HepG2 (cell line): Measurements from ENCODE around the gene CEACAM21. TPM values are rescaled to one million over a fixed set of nuclear protein-coding genes. Genes with fewer than 3 reads are reported as not detected.
A peak's percentile ranks its signal among the peaks of the same experiment; 100 is the strongest.

Experiments used
- ADNP ChIP-seq: sonication (generic); formaldehyde crosslinking; IDR thresholded peaks from 2 replicates; pipeline ENCODE4 v1.4.0; 2020; ENCODE audit warnings: missing genetic modification reagents
- BRD4 ChIP-seq: sonication (generic); formaldehyde crosslinking; IDR thresholded peaks from 2 replicates; pipeline ENCODE4 v1.4.0; 2020; ENCODE audit warnings: missing genetic modification reagents
- CBFB ChIP-seq: sonication (generic); formaldehyde crosslinking; IDR thresholded peaks from 2 replicates; pipeline ENCODE4 v1.4.0; 2020; ENCODE audit warnings: missing genetic modification reagents
- CEBPG ChIP-seq: IDR thresholded peaks from 2 replicates; pipeline ENCODE4 v1.6.1; 2016
- HDAC2 ChIP-seq: sonication (generic); formaldehyde crosslinking; IDR thresholded peaks from 2 replicates; pipeline ENCODE4 v1.4.0; 2020; ENCODE audit warnings: missing genetic modification reagents
- IRF2 ChIP-seq: IDR thresholded peaks from 2 replicates; pipeline ENCODE4 v1.6.1; 2018; ENCODE audit warnings: missing genetic modification reagents, missing compliant biosample characterization
- MBNL3 ChIP-seq: fragments of 250-450 bp; sonication (Bioruptor Pico); conservative IDR thresholded peaks from 2 replicates; pipeline ENCODE4 v1.8.0; 2022; ENCODE audit warnings: mild to moderate bottlenecking, inconsistent platforms
- MIXL1 ChIP-seq: IDR thresholded peaks from 2 replicates; pipeline ENCODE4 v1.6.1; 2016
- NR2C2 ChIP-seq: sonication (generic); formaldehyde crosslinking; IDR thresholded peaks from 2 replicates; pipeline ENCODE4 v1.4.0; 2020; ENCODE audit warnings: missing genetic modification reagents, mild to moderate bottlenecking, moderate library complexity, borderline replicate concordance
- NR2F1 ChIP-seq, 2 experiments: fragments of 450-650 bp in 1 of 2; formaldehyde crosslinking in 1 of 2; IDR thresholded peaks; 2 replicates each; pipeline versions ENCODE4 v1.5.0 to v1.6.1; 2016 to 2020; ENCODE audit warnings: mild to moderate bottlenecking in 1 of 2, missing compliant biosample characterization in 1 of 2, missing genetic modification reagents in 1 of 2, moderate library complexity in 1 of 2
- ONECUT2 ChIP-seq: sonication (generic); formaldehyde crosslinking; IDR thresholded peaks from 2 replicates; pipeline ENCODE4 v1.4.0; 2020; ENCODE audit warnings: missing genetic modification reagents
- RORA ChIP-seq: sonication (generic); formaldehyde crosslinking; IDR thresholded peaks from 2 replicates; pipeline ENCODE4 v1.5.0; 2020; ENCODE audit warnings: mild to moderate bottlenecking, missing genetic modification reagents, moderate library complexity
- ZFP36L1 ChIP-seq: sonication (generic); formaldehyde crosslinking; IDR thresholded peaks from 2 replicates; pipeline ENCODE4 v1.8.0; 2022; ENCODE audit warnings: mild to moderate bottlenecking, missing genetic modification reagents, moderate library complexity
- ZFYVE20 ChIP-seq: sonication (generic); formaldehyde crosslinking; IDR thresholded peaks from 2 replicates; pipeline ENCODE4 v1.8.0; 2023; ENCODE audit warnings: low read depth, mild to moderate bottlenecking, moderate library complexity, missing genetic modification reagents, borderline replicate concordance
- ZMAT3 ChIP-seq: sonication (generic); formaldehyde crosslinking; conservative IDR thresholded peaks from 2 replicates; pipeline ENCODE4 v1.7.0; 2021; ENCODE audit warnings: missing genetic modification reagents
- ZNF33B ChIP-seq: sonication (generic); formaldehyde crosslinking; IDR thresholded peaks from 2 replicates; pipeline ENCODE4 v1.5.1; 2020; ENCODE audit warnings: mild to moderate bottlenecking, missing genetic modification reagents
- ZNF558 ChIP-seq: sonication (generic); formaldehyde crosslinking; IDR thresholded peaks from 2 replicates; pipeline ENCODE4 v1.9.0; 2022; ENCODE audit warnings: mild to moderate bottlenecking, missing genetic modification reagents, borderline replicate concordance
- ZSCAN12 ChIP-seq: sonication (generic); formaldehyde crosslinking; IDR thresholded peaks from 2 replicates; pipeline ENCODE4 v1.9.0; 2021; ENCODE audit warnings: mild to moderate bottlenecking, missing genetic modification reagents
- polyA plus RNA-seq, 8 experiments: library from polyadenylated mRNA; depleted of rRNA in 3 of 8; stranded (reverse) in 7 of 8; unstranded in 1 of 8; fragments of >200 nt; fragmentation: Illumina TruSeq in 4 of 8; extraction: Trizol in 4 of 8; gene quantifications; 2 replicates each; pipeline versions ENCODE4 v1.2.1 to v1.2.3, GENCODE V29; 2011 to 2016; ENCODE audit warnings: low read depth in 4 of 8, missing spikeins in 1 of 8, mixed read lengths in 1 of 8; ENCODE audit not compliant: insufficient read depth in 1 of 8
- total RNA-seq, 5 experiments: library from RNA; depleted of rRNA; stranded (reverse); fragments of >200 nt; fragmentation: Illumina TruSeq; extraction: Trizol; gene quantifications; 2 replicates each; pipeline ENCODE4 v1.2.3, GENCODE V29; 2016; ENCODE audit warnings: low read depth in 1 of 5
- TF ChIP-seq, protein P1 (sequence below): sonication (generic); formaldehyde crosslinking; IDR thresholded peaks from 2 replicates; pipeline ENCODE4 v1.8.1; 2022; ENCODE audit warnings: low read depth, mild to moderate bottlenecking, missing genetic modification reagents
- TF ChIP-seq, protein P2 (sequence below): sonication (generic); formaldehyde crosslinking; IDR thresholded peaks from 2 replicates; pipeline ENCODE4 v1.5.0; 2020; ENCODE audit warnings: mild to moderate bottlenecking, missing genetic modification reagents
- TF ChIP-seq, protein P3 (sequence below): sonication (generic); formaldehyde crosslinking; conservative IDR thresholded peaks from 2 replicates; pipeline ENCODE4 v1.8.1; 2023; ENCODE audit warnings: missing genetic modification reagents
- TF ChIP-seq, protein P4 (sequence below): sonication (generic); formaldehyde crosslinking; IDR thresholded peaks from 2 replicates; pipeline ENCODE4 v1.8.0; 2022; ENCODE audit warnings: mild to moderate bottlenecking, missing genetic modification reagents, moderate library complexity

Gene CEACAM21
- total and polyA plus RNA-seq, 2 of the 13 experiments (the other 11 are each of a cell fraction or from before 2014, with no cell fraction given): 0.05 TPM; not detected in 1

DNA sequence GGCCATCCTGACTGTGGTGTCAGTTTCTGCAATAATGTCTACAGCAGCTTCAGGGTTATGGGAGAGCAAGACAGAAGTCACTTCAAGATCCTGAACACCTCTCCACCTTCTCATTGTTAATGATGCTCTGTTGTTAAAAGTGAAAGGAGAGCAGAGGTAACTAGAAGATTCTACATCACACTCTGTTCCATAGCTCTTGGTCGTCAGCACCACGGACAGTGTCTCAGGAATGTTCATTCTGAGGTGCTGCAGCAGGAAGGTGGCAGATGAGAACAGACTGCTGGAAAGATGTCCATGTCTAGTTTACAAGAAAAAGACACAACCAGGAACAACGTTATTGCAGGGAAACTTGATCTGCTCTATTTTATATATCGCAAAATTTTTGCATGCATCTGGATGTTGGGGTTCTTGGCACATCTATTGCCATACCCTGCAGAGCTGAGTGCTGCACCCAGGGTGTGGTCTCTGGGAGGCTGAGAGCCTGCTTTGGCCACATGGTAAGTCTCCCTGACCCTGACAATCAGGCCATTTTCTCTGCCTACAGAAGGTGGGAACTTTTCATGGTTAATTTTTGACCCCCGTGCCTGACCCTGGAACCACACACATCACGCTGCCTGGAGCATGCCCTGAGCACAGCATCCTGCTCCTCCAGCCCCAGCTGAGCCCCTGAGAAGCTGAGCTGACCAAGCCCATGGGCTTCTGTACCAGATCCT, 12.7 kb downstream of the CEACAM21 start (continued):
- TF ChIP-seq, protein P1, sequence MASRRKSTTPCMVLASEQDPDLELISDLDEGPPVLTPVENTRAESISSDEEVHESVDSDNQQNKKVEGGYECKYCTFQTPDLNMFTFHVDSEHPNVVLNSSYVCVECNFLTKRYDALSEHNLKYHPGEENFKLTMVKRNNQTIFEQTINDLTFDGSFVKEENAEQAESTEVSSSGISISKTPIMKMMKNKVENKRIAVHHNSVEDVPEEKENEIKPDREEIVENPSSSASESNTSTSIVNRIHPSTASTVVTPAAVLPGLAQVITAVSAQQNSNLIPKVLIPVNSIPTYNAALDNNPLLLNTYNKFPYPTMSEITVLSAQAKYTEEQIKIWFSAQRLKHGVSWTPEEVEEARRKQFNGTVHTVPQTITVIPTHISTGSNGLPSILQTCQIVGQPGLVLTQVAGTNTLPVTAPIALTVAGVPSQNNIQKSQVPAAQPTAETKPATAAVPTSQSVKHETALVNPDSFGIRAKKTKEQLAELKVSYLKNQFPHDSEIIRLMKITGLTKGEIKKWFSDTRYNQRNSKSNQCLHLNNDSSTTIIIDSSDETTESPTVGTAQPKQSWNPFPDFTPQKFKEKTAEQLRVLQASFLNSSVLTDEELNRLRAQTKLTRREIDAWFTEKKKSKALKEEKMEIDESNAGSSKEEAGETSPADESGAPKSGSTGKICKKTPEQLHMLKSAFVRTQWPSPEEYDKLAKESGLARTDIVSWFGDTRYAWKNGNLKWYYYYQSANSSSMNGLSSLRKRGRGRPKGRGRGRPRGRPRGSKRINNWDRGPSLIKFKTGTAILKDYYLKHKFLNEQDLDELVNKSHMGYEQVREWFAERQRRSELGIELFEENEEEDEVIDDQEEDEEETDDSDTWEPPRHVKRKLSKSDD: no peak
- TF ChIP-seq HDAC2 (CRISPR knock-in tag) (peak; percentile 32; the same call in 1 of the 2 replicates), RORA (CRISPR knock-in tag) (no peak), ZNF33B (CRISPR knock-in tag) (no peak), NR2C2 (no peak), ONECUT2 (CRISPR knock-in tag) (no peak), ADNP (CRISPR knock-in tag) (no peak), CBFB (CRISPR knock-in tag) (no peak), ZMAT3 (CRISPR knock-in tag) (no peak), IRF2 (0 out of 2 replicates have a peak, but pooled peaks have one; percentile 35), ZSCAN12 (CRISPR knock-in tag) (no peak), MIXL1 (CRISPR knock-in tag) (peak; percentile 30; the same call in 1 of the 2 replicates), ZFP36L1 (CRISPR knock-in tag) (no peak), BRD4 (CRISPR knock-in tag) (no peak), ZFYVE20 (CRISPR knock-in tag) (no peak), ZNF558 (no peak), MBNL3 (CRISPR knock-in tag) (no peak), NR2F1 (CRISPR knock-in tag; IDR thresholded peaks at IDR 0.05) (no peak), CEBPG (CRISPR knock-in tag) (no peak)
- TF ChIP-seq, protein P2, sequence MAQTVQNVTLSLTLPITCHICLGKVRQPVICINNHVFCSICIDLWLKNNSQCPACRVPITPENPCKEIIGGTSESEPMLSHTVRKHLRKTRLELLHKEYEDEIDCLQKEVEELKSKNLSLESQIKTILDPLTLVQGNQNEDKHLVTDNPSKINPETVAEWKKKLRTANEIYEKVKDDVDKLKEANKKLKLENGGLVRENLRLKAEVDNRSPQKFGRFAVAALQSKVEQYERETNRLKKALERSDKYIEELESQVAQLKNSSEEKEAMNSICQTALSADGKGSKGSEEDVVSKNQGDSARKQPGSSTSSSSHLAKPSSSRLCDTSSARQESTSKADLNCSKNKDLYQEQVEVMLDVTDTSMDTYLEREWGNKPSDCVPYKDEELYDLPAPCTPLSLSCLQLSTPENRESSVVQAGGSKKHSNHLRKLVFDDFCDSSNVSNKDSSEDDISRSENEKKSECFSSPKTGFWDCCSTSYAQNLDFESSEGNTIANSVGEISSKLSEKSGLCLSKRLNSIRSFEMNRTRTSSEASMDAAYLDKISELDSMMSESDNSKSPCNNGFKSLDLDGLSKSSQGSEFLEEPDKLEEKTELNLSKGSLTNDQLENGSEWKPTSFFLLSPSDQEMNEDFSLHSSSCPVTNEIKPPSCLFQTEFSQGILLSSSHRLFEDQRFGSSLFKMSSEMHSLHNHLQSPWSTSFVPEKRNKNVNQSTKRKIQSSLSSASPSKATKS (CRISPR knock-in tag): no peak
- TF ChIP-seq, protein P3, sequence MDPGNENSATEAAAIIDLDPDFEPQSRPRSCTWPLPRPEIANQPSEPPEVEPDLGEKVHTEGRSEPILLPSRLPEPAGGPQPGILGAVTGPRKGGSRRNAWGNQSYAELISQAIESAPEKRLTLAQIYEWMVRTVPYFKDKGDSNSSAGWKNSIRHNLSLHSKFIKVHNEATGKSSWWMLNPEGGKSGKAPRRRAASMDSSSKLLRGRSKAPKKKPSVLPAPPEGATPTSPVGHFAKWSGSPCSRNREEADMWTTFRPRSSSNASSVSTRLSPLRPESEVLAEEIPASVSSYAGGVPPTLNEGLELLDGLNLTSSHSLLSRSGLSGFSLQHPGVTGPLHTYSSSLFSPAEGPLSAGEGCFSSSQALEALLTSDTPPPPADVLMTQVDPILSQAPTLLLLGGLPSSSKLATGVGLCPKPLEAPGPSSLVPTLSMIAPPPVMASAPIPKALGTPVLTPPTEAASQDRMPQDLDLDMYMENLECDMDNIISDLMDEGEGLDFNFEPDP (CRISPR knock-in tag): no peak
- TF ChIP-seq, protein P4, sequence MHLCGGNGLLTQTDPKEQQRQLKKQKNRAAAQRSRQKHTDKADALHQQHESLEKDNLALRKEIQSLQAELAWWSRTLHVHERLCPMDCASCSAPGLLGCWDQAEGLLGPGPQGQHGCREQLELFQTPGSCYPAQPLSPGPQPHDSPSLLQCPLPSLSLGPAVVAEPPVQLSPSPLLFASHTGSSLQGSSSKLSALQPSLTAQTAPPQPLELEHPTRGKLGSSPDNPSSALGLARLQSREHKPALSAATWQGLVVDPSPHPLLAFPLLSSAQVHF (CRISPR knock-in tag): 0 out of 2 replicates have a peak, but pooled peaks have one; percentile 43
